H1 (cell line): ENCODE measurements around the gene ARFGAP3. TPM values are rescaled to one million over a fixed set of nuclear protein-coding genes. Genes with fewer than 3 reads are reported as not detected.

Experiments used
- BCL11A ChIP-seq, 2 experiments: IDR thresholded peaks; one replicate each; pipeline ENCODE4 v1.6.1; 2011; ENCODE audit warnings: low read depth in 2 of 2, low read length in 2 of 2, mild to moderate bottlenecking in 2 of 2
- BRCA1 ChIP-seq: IDR thresholded peaks from 2 replicates; pipeline ENCODE4 v1.6.1; 2012; ENCODE audit warnings: low read depth, low read length, improper control_type of control experiment
- E2F6 ChIP-seq: IDR thresholded peaks from 2 replicates; pipeline ENCODE4 v1.6.1; 2012; ENCODE audit warnings: inconsistent platforms
- SUZ12 ChIP-seq: fragments of 200-600 bp; sonication (generic); IDR thresholded peaks from 2 replicates; pipeline ENCODE4 v1.6.1; 2012; ENCODE audit warnings: mild to moderate bottlenecking, inconsistent platforms, low read length, moderate library complexity, mixed read lengths
- polyA plus RNA-seq, 7 experiments: library from polyadenylated mRNA; depleted of rRNA in 3 of 7; stranded (reverse) in 5 of 7; unstranded in 2 of 7; fragments of >200 nt in 5 of 7; fragments of 200-250 nt in 2 of 7; gene quantifications; 1 replicate in 5 of 7; 2 replicates in 1 of 7; 4 replicates in 1 of 7; pipeline versions ENCODE4 v1.2.1 to v1.2.3, GENCODE V29; 2011 to 2013; ENCODE audit warnings: missing spikeins in 2 of 7, mixed read lengths in 2 of 7
- total RNA-seq: library from RNA; stranded (reverse); fragmentation: NEBNext Ultra II Directional; extraction: Animal tissue kit (Norgen Biotek cat#: 25700); gene quantifications from 2 replicates; pipeline ENCODE4 v1.2.1, GENCODE V29; 2021

Gene ARFGAP3
- total and polyA plus RNA-seq, 2 of the 8 experiments (the other 6 are each of a cell fraction or from before 2014, with no cell fraction given) = 9.7 to 16.0 TPM

- TF ChIP-seq BCL11A (IDR thresholded peaks at IDR 0.05; ENCODE audit: low read depth in 2 of 2, low read length in 2 of 2) (no peak), SUZ12 (no peak), BRCA1 (no peak), E2F6 (no peak)
- TF ChIP-seq, all 59 proteins: peak for 0
Observed at GRCh38 chr22:42837556-42837955, 19.5 kb downstream of the ARFGAP3 start (continued).
